Kidney (tissue), 14 donors: Measurements from ENCODE around the gene ROPN1. TPM values are rescaled to one million over a fixed set of nuclear protein-coding genes. Genes with fewer than 3 reads are reported as not detected.

ENCODE experiments used
- DNase-seq, 5 donors: peaks; one replicate each; pipeline ENCODE4 v3.0.0-alpha.2; 2013 to 2020
- FAIRE-seq: peaks from 2 replicates; lab custom pipeline; 2012; peaks lifted over from hg19 to GRCh38; lab: Jason Lieb, UNC
- H3K27ac ChIP-seq, 2 donors: one replicate each; pipeline ENCODE4 v1.7.0; 2013; ENCODE audit warnings: low read depth in 2 of 2, low read length in 2 of 2, inconsistent platforms in 1 of 2
- H3K27me3 ChIP-seq: one replicate; pipeline ENCODE4 v1.7.1; 2013; ENCODE audit warnings: low read length, inconsistent platforms; ENCODE audit not compliant: control insufficient read depth, insufficient read depth
- H3K36me3 ChIP-seq, 3 donors: one replicate each; pipeline versions ENCODE4 v1.7.0 to v1.7.1; 2013; ENCODE audit warnings: low read length in 3 of 3, control low read depth in 1 of 3, inconsistent platforms in 1 of 3; ENCODE audit not compliant: insufficient read depth in 3 of 3, control insufficient read depth in 2 of 3
- H3K4me1 ChIP-seq, 3 donors: one replicate each; pipeline versions ENCODE4 v1.7.0 to v1.7.1; 2013; ENCODE audit warnings: low read length in 3 of 3, inconsistent platforms in 1 of 3, low read depth in 1 of 3; ENCODE audit not compliant: control insufficient read depth in 2 of 3, insufficient read depth in 2 of 3
- H3K4me3 ChIP-seq, 3 donors: one replicate each; pipeline versions ENCODE4 v1.7.0 to v1.8.1; 2013; ENCODE audit warnings: low read length in 3 of 3, control low read depth in 1 of 3, inconsistent platforms in 1 of 3
- H3K9ac ChIP-seq, 3 donors: one replicate each; pipeline versions ENCODE4 v1.7.0 to v1.7.1; 2013; ENCODE audit warnings: low read length in 3 of 3, control low read depth in 1 of 3, inconsistent platforms in 1 of 3
- H3K9me3 ChIP-seq, 3 donors: one replicate each; pipeline versions ENCODE4 v1.7.0 to v1.7.1; 2013; ENCODE audit warnings: low read length in 3 of 3, control low read depth in 1 of 3, inconsistent platforms in 1 of 3; ENCODE audit not compliant: control insufficient read depth in 2 of 3, insufficient read depth in 1 of 3
- intact Hi-C: fragments of 100-400 bp; cut with DNase I; formaldehyde crosslinking; loops from one replicate; pipeline ENCODE4 v1.11.1; 2022
- polyA plus RNA-seq: library from polyadenylated mRNA; stranded (reverse); fragments of 350-450 nt; fragmentation: Illumina TruSeq; extraction: RNeasy Lipid Tissue Mini Kit (QIAGEN cat#74804); gene quantifications from one replicate; pipeline ENCODE4 v1.2.3, GENCODE V29; 2014; ENCODE audit warnings: low read depth, low replicate concordance; ENCODE audit not compliant: insufficient read depth
- total RNA-seq: library from RNA; stranded (reverse); fragmentation: NEBNext Ultra II Directional; extraction: Animal tissue kit (Norgen Biotek cat#: 25700); gene quantifications from one replicate; pipeline ENCODE4 v1.2.1, GENCODE V29; 2021
- TF ChIP-seq, protein P1 (sequence below): IDR thresholded peaks from 3 replicates; pipeline ENCODE4 v1.5.1; 2012; ENCODE audit warnings: mild to moderate bottlenecking, moderate library complexity, borderline replicate concordance; ENCODE audit not compliant: insufficient read depth; ENCODE audit errors: extremely low read depth
- donor health status: control.
- donor health status: control.
- donor health status: control.
- donor health status: control.
- donor health status: control.
- donor health status: DM: yes; HTN: yes; CAD: no.
- donor health status: Normal renal cell carcinoma (clear cell type).

The ROPN1 gene
- total and polyA plus RNA-seq, 2 donors from 2014 or later, result 0.54 TPM; not detected in 1

DNA sequence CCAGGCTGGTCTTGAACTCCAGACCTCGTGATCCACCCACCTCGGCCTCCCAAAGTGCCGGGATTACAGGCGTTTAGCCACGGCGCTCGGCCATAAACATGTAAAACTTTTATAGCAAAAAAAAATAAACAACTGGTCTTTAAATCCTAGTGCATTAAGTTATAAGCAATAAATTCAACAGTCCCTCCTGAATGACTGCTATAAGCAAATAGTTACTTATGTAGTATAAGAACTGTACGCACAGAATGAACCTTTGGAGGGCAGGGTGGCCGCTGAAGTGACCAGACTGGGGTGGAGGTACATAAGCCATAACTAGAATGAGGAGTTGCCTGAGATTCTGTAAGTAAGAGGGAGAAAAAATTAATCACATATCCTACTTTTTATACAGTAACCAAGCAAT is 43.5 kb downstream of the ROPN1 start:
- DNase-seq (no peak), FAIRE-seq (no peak)
- TF ChIP-seq, protein P1, sequence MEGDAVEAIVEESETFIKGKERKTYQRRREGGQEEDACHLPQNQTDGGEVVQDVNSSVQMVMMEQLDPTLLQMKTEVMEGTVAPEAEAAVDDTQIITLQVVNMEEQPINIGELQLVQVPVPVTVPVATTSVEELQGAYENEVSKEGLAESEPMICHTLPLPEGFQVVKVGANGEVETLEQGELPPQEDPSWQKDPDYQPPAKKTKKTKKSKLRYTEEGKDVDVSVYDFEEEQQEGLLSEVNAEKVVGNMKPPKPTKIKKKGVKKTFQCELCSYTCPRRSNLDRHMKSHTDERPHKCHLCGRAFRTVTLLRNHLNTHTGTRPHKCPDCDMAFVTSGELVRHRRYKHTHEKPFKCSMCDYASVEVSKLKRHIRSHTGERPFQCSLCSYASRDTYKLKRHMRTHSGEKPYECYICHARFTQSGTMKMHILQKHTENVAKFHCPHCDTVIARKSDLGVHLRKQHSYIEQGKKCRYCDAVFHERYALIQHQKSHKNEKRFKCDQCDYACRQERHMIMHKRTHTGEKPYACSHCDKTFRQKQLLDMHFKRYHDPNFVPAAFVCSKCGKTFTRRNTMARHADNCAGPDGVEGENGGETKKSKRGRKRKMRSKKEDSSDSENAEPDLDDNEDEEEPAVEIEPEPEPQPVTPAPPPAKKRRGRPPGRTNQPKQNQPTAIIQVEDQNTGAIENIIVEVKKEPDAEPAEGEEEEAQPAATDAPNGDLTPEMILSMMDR, result no peak
- Histone ChIP-seq H3K9ac (no peak overlapping the region), H3K4me3 (no peak overlapping the region), H3K36me3 (peaks cover 3 to 11% (median 10%) of the 10 kb centered on the region in 3 donors), H3K9me3 (no peaks in the 10 kb centered on the region), H3K27ac (no peak overlapping the region), H3K4me1 (no peaks in the 10 kb centered on the region), H3K27me3 (no peaks in the 10 kb centered on the region)
- intact Hi-C loops, result no loop called here

- Histone ChIP-seq H3K4me1 (no peaks in the 10 kb centered on the region), H3K27me3 (no peaks in the 10 kb centered on the region), H3K36me3 (peaks cover 3 to 11% (median 5%) of the 10 kb centered on the region in 3 donors), H3K9ac (no peak overlapping the region), H3K27ac (no peak overlapping the region), H3K9me3 (no peaks in the 10 kb centered on the region), H3K4me3 (no peak overlapping the region)
- DNase-seq (no peak), FAIRE-seq (peak; percentile 41)
- intact Hi-C loops, result no loop called here
- TF ChIP-seq, protein P1, result no peak
These were observed 44.4 kb downstream of the ROPN1 start for GRCh38 chr3:123947482-123947881.

DNA sequence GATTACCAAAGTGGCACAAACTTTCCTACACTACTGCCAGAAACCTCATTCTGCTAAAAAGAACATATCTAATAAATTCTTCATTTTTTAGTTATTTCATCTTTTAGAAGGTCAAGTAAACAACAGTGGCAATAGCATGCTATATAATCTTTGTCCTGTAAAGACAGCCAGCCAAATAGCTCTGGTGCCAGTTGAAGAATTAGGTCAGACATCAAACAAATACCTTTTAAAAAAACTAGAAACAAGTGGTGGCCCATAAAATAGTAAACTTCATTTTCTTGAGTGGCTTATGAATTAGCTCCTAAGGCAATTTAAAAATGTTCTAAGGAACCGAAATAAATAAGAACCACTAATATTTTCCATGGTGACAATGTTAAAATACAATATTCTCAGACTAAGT is 50.4 kb downstream of the ROPN1 start:
- FAIRE-seq, result no peak
- intact Hi-C loops, result no loop called here
- Histone ChIP-seq H3K4me3 (no peak overlapping the region), H3K36me3 (peaks cover 3 to 7% (median 5%) of the 10 kb centered on the region in 3 donors), H3K27me3 (no peaks in the 10 kb centered on the region), H3K9ac (no peak overlapping the region), H3K9me3 (no peaks in the 10 kb centered on the region), H3K4me1 (no peaks in the 10 kb centered on the region), H3K27ac (no peak overlapping the region)
- TF ChIP-seq, protein P1, result no peak
- DNase-seq, result no peak

DNA sequence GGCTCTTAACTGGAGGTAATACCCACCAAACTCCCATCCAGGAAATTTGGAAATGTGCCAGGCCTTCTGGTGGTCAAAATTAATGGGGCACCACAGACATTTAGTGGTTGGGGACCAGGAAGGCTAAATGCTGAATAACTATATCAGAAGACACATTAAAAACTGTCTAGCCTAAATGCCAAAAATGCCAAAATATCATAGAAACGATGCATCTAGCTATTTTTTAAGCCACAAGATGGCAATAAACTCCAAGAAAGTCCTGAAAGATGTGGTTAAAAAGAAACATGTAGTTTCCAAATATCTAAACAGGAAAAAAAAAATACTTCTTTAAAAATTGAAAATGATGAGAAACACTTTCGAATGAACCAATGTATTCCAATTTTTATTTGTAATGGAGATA is 50.8 kb downstream of the ROPN1 start:
- DNase-seq (peak in 1 of 5 donors; percentile 19), FAIRE-seq (no peak)
- H3K36me3 ChIP-seq, result peaks cover 3 to 7% (median 5%) of the 10 kb centered on the region in 3 donors
- H3K4me1 ChIP-seq, result no peaks in the 10 kb centered on the region
- H3K9ac ChIP-seq, result no peak overlapping the region
- TF ChIP-seq, protein P1, result no peak
- H3K4me3 ChIP-seq, result no peak overlapping the region
- H3K27ac ChIP-seq, result no peak overlapping the region
- intact Hi-C loops, result no loop called here
- H3K27me3 ChIP-seq, result no peaks in the 10 kb centered on the region
- no peaks in the 10 kb centered on the region for H3K9me3 ChIP-seq
